ENCODE measurements around the gene EED.

- TF ChIP-seq EZH2phosphoT487 (IDR thresholded peaks at IDR 0.05; ENCODE audit: low read depth) (0 out of 2 replicates have a peak, but pooled peaks have one; percentile 49), CTCF (IDR thresholded peaks at IDR 0.05; ENCODE audit: low read depth, low read length) (no peak)
Observed at GRCh38 chr11:86219311-86220193, 25.0 kb upstream of the EED start.

All from OCI-LY3 (cell line).